ENCODE measurements around the gene SHKBP1. TPM values are rescaled to one million over a fixed set of nuclear protein-coding genes. Genes with fewer than 3 reads are reported as not detected.
"Not testable (repeated sequence)": the region's sequence is repeated elsewhere in the genome, so short reads cannot be mapped to it uniquely, and the experiment has no call there.

SHKBP1 gene
- polyA plus RNA-seq, 3 donors = 44.3 to 47.9 (median 45.6) TPM

DNA sequence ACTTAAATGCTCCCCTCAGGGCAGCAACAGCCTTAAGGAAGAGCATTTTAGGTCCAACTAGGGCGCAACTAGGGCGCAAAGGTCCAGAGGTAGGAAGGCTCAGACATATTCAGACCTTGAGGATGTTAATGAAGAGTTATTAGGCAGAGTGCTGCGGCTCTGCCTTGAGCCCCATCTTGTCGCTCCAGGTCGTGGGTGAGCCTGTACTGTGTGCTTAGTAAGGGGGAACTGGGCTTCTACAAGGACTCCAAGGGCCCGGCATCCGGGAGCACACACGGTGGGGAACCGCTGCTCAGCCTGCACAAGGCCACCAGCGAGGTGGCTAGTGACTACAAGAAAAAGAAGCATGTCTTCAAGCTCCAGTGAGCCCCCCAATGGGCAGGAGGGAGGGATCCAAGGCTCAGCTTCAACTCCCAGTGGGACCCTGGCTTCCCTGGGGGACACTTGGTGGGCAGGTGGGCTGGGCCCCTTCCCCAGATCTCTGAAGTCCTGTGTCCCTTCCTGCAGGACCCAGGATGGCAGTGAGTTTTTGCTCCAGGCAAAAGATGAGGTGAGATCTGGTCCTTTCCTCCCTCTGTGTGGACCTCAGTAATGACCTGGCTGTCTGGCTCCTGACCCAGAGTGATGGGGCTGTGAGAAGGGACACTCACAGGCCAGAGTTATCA lies 4.7 kb upstream of the SHKBP1 start:
- DNase-seq (ENCODE audit: extremely low read depth in 1 of 11, low read depth in 9 of 11, low spot score in 4 of 11) = no peak

DNA sequence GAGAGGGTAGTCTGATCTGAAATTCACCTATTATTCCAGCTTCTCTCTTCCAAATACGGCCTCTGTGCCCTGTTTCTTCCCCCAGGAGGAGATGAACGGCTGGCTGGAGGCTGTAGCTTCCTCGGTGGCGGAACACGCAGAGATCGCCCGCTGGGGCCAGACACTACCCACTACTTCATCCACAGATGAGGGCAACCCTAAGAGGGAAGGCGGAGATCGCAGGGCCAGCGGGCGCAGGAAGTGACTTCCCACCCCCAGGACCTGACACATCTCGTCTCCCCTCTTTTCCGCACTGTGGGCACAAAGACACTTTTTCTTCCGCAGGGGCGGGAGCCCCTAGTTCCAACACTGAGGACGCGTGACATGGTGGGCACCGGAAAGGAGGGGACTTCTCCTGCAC lies 1.3 kb upstream of the SHKBP1 start:
- no peak for DNase-seq (ENCODE audit: extremely low read depth in 1 of 11, low read depth in 9 of 11, low spot score in 4 of 11)

DNA sequence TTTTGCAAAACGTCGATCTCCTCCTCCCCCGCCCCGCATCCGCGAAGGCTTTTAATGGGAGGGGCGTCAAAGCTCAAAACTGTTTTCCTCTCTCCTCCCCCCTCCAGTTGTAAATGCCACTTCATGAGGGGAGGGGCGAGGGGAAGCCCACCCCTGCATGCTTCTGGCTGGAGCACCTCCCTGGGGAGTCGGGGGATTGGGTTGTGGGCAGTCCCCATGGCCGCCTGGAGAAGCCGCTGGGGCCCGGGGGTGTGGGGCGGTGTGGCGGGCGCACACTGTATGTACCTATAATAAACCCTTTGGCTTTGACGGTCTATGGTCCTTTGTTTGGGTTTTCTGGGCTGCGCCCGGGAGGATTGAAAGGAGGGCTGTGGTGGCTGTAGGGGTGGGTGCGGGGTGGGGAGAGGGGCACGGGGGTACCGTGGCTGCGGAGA lies 505 bp upstream of the SHKBP1 start:
- DNase-seq (ENCODE audit: extremely low read depth in 1 of 11, low read depth in 9 of 11, low spot score in 4 of 11) = no peak

DNA sequence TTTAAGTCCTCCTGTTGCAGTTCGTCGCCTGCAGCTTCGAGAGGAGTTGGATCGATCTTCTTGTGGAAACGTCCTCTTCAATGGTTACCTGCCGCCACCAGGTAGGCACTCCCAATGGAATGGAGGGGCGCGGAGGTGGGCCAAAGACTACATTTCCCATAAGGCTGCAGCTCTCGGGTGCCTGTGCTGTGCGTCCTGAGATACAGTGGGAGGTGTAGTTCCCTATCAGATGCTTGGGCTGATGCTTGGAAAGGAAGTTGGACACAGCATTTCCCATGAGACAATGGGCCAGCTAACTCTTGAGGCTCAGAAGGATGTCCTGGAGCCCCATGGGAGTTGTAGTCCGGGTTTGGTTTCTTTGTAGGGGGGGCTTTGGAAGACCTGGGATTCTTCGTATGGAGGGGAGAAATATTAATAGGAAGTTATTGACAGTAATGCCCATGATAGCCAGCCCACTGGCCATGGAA lies 1.8 kb downstream of the SHKBP1 start:
- no peak for DNase-seq (ENCODE audit: extremely low read depth in 1 of 11, low read depth in 9 of 11, low spot score in 4 of 11)

DNA sequence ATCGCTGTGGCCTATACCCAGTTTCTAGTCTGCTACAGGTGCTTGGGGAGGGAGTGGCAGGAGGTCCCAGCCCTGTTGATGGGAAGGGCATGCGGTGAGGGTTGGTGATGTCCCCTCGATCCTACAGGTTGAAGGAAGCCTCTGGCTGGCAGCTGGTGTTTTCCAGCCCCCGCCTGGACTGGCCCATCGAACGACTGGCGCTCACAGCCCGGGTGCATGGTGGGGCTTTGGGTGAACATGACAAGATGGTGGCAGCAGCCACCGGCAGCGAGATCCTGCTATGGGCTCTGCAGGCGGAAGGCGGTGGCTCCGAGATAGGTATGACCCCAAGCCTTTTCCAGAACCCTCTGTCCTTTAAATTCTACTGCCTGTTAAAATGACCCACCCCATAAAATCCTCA lies 3.9 kb downstream of the SHKBP1 start:
- no peak for DNase-seq (ENCODE audit: extremely low read depth in 1 of 11, low read depth in 9 of 11, low spot score in 4 of 11)

- DNase-seq (ENCODE audit: extremely low read depth in 1 of 11, low read depth in 9 of 11, low spot score in 4 of 11) = no peak
These were observed 4.9 kb downstream of the SHKBP1 start for GRCh38 chr19:40581531-40581930.

DNA sequence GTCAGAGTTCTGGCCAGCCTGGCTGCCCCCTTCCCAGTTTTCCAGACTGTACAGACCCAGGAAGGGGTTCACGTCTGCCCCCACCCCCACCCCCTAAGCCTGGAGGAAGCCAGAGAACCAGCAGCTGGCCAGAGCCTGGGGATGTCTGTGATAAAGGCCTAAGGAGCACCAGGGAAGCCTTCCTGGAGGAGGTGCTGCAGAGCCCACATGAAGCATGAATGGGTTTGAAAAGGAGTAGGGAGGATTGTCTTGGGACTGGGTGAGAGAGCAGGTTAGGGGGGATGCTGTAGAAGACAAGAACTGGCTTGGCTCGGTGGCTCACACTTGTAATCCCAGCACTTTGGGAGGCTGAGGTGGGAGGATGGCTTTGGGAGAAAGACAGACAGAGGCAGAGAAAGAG lies 5.8 kb downstream of the SHKBP1 start:
- no peak for DNase-seq (ENCODE audit: extremely low read depth in 1 of 11, low read depth in 9 of 11, low spot score in 4 of 11)

DNA sequence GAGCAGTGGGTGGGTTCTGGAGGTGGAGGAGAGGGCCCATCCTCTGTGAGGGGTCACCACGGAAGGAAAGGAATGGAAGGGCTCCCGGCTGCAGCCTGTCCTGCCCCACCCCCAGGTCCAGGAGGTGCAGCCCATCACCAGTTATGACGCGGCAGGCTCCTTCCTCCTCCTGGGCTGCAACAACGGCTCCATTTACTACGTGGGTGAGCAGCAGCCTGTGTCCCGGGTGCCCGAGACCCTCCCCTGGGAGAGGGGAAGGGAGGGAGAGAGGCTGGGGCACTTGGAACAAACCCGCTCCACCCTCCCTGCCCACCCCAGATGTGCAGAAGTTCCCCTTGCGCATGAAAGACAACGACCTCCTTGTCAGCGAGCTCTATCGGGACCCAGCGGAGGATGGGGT lies 6.6 kb downstream of the SHKBP1 start:
- DNase-seq (ENCODE audit: extremely low read depth in 1 of 11, low read depth in 9 of 11, low spot score in 4 of 11) = no peak

GRCh38 chr19:40584007-40584406 lies 7.3 kb downstream of the SHKBP1 start:
- DNase-seq (ENCODE audit: extremely low read depth in 1 of 11, low read depth in 9 of 11, low spot score in 4 of 11) = no peak

- no peak for DNase-seq (ENCODE audit: extremely low read depth in 1 of 11, low read depth in 9 of 11, low spot score in 4 of 11)
These were observed 8.7 kb downstream of the SHKBP1 start for GRCh38 chr19:40585241-40585981.

DNA sequence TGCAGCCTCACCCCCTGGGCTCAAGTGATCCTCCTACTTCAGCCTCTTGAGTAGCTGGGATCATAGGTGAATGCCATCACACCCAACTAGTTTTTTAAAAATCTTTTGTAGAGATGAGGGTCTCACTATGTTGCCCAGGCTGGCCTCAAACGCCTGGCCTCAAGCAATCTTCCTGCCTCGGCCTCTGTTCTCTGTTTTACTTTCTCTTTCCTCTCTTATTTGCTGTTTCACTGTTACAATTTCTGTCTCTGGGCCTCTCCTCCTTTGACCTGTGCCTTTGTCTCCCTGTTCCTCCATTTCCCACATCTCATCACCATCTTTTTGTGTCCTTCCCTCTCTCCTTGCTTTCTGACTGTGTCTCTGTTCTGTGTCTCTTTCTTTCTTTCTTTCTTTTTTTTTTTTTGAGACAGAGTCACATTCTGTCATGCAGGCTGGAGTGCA lies 9.3 kb downstream of the SHKBP1 start:
- no peak for DNase-seq (ENCODE audit: extremely low read depth in 1 of 11, low read depth in 9 of 11, low spot score in 4 of 11)

DNA sequence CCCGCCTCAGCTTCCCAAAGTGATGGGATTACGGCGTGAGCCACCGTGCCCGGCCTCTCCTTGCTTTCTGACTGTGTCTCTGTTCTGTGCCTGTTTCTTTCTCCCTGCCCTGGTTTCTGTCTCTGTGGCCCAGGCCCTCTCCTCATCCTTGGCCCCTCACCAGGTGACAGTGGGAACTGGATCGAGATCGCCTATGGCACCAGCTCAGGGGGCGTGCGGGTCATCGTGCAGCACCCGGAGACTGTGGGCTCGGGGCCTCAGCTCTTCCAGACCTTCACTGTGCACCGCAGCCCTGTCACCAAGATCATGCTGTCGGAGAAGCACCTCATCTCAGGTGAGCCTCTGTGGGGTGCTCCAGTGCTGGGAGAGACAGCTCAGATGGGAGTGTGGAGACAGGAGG lies 9.9 kb downstream of the SHKBP1 start:
- no peak for DNase-seq (ENCODE audit: extremely low read depth in 1 of 11, low read depth in 9 of 11, low spot score in 4 of 11)

GRCh38 chr19:40588110-40588854 lies 11.6 kb downstream of the SHKBP1 start:
- no peak for DNase-seq (ENCODE audit: extremely low read depth in 1 of 11, low read depth in 9 of 11, low spot score in 4 of 11)

GRCh38 chr19:40588926-40589569 lies 12.4 kb downstream of the SHKBP1 start:
- DNase-seq (ENCODE audit: extremely low read depth in 1 of 11, low read depth in 9 of 11, low spot score in 4 of 11) = no peak

- no peak for DNase-seq (ENCODE audit: extremely low read depth in 1 of 11, low read depth in 9 of 11, low spot score in 4 of 11)
These were observed 13.1 kb downstream of the SHKBP1 start for GRCh38 chr19:40589591-40590429.

DNA sequence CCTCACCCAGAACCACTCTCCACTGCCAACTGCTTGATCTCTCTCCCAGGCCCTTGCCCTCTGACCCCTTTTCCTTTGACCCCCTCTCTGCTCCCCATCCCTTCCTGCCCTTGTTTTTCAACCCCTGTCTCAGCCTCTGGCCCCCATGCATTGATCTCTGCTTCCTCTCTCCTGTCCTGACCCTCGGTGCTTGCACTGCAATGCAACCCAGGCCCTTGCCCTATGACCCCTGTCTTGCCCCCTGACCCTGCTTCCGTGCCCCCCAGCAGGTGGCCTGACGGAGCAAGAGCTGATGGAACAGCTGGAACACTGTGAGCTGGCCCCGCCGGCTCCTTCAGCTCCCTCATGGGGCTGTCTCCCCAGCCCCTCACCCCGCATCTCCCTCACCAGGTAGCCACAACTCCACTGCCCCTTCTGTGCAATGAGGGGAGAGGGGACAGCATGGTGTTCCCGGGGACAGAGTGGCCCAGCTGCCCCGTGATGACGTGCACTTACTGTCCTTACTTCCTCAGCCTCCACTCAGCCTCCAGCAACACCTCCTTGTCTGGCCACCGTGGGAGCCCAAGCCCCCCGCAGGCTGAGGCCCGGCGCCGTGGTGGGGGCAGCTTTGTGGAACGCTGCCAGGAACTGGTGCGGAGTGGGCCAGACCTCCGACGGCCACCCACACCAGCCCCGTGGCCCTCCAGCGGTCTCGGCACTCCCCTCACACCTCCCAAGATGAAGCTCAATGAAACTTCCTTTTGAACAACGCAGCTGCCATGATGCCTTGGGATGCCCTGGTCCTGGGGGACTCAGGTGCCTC lies 14.0 kb downstream of the SHKBP1 start:
- DNase-seq (ENCODE audit: extremely low read depth in 1 of 11, low read depth in 9 of 11, low spot score in 4 of 11) = no peak

DNA sequence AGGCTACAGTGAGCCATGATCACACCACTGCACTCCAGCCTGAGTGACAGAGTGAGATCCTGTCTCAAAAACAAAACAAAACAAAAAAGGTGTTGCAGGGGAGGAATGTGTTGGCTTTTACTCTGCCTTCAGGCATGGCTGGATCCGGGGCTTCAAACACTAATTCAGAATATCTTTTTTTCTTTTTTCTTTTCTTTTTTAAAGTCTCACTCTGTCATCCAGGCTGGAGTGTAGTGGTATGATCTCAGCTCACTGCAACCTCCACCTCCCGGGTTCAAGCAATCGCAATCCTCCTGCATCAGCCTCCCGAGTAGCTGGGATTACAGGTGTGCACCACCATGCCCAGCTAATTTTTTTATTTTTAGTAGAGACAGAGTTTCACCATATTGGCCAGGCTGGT lies 15.1 kb downstream of the SHKBP1 start:
- DNase-seq (ENCODE audit: extremely low read depth in 1 of 11, low read depth in 9 of 11, low spot score in 4 of 11) = not testable (repeated sequence)

- no peak for DNase-seq (ENCODE audit: extremely low read depth in 1 of 11, low read depth in 9 of 11, low spot score in 4 of 11)
These were observed 15.5 kb downstream of the SHKBP1 start for GRCh38 chr19:40592170-40592569.

Data from renal cortex interstitium (tissue), 11 donors.